Stimulated activated CD8-positive, alpha-beta memory T cell treated with anti-CD3 and anti-CD28 coated beads, Interleukin-7, amount 100 ng/mL, for 1 hour (primary cell): ENCODE data around the gene GPN2.

Experiments used
- DNase-seq, 2 donors: peaks; one replicate each; pipeline ENCODE4 v3.0.0-alpha.2; 2020; ENCODE audit warnings: low read depth in 2 of 2

GPN2 gene

DNA sequence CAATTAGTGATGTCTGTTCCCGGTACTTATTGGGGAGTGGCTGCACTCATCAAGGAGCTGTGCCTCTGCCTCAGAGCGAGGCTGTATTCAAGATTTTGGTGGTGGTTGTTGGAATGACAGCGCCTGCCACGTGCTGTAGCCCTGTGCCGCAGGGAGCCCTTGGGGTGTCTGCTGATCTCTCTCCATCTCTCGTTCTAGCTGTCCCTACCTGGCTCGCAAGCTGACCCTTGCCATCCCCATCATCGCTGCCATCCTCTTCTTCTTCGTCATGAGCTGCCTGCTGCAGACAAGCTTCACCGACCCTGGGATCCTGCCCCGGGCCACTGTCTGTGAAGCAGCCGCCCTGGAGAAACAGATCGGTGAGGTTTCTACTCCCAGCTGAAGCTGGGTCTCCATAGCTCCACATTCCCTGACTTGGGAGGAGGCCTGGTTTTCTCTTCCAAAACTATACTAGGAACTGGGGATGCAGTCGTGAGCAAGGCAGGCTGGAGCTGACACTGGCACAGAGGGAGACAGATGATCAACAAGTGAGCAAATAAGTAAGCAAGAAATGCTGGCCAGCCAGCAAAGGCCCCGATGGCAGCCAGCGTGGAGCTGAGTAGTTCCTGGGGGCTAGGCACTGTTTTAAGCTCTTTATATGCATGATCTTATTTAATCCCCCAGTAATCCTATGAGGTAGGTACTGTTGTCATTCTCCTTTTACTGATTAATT is 57.7 kb downstream of the GPN2 start:
- no peak for DNase-seq

DNA sequence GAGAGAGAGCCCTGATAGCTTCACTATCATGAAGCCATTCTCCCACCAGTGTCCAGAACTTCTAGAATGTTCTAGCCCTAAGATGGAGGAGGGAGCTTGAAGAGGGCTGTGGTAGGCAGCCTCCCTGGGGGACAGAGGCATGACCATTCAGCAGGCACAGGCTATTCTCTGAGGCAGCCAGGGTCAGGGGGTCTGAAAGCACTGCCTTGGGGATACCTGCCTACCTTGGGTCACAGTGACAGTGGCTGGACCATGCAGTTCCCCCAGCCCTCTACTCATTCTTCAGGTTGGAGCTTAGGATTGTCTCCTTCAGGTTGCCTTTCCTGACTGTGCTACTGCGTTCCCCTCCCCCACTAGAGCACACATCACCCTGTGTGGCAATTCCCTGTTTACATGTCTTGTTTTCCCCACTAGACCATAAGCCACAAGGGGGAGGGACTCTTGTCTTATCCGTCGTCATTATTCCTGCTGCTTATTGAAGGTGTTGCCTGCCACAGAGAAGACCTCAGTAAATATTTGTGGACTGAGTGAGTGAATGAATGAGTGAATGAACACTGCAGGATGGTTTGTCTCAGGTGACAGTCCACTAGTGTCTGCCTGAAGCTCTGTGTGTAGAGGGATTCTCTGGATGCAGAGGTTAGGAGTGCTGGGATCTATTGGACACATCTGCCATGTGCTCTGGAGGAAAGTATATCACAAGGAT is 58.4 kb downstream of the GPN2 start:
- no peak for DNase-seq

DNA sequence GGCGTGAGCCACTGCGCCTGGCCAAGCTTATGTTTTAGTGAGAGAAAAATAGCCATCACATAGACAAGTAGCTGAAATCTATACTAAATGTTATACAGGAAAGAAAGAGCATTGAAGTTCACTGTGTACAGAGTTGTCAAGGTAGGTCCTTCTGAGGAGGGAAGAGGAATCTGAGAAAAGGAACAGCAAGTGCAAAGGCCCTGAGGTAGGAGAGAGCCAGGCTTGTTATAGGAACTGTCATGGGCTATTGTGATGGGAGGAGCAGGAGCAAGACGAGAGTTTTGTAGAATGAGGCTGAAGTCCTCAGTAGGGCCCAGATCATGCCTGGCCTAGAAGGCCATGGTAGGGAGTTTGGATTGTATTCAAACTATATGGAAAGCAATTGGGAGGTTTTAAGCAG is 59.0 kb downstream of the GPN2 start:
- no peak for DNase-seq

DNA sequence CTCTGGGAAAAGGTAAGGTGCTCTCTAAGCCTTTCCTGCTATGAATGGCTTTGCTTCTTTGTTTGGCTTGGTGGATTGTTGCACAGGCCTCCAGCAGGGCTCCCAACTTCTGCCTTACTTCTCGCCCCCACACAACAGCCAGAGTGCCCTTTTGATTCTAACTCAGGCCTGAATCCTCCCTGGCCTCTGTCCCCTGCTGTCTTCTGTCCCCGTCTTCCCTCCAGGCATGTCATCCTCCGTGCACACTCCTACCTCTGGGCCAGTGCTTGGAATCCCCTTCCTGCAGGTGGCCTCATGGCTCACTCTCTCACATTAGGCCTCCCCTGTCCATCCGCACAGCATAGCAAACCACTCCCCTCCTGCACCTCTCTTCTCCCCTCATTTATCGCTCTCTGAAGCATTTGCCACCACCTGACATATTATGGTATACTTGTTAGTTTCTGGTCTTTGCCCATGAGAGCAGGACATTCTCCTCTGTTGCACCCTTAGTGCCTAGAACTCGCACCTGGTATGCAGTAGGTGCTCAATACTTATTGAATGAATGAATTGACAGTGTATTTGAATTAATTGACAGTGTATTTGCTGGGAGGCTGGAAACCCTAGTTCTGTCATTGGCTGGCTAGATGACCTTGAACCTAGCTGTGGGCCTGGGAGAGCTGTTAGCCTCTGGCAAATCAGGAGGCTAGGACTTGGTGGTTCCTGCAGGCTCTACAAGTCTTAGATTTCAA is 60.7 kb downstream of the GPN2 start:
- no peak for DNase-seq

DNA sequence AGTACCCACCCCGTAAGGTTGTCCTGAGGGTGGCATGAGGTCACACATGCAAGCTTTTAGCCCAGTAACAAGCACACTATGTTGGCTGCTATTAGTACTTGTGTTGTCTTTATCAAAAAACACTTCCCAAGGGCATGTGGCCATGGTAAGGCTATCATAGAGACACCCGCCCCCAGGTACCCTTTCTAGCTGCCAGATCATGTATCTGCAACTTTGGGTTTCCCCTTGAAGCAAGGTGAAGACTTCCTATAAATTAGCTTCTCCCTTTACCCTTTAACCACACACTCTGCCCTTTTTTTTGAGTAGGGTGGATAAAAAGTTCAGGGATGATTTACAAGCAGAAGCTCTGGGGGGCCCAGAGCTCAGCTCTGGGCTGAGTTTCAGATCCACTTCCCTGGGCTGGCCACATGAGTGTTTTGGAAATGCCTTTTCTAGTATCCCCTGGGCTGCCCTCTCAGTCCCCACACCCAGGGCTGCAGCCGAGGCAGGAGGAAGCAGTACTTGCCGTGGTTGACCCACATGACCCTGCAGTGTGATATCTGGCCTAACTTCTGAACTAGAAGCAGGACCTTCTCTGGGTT is 61.6 kb downstream of the GPN2 start:
- DNase-seq = no peak

DNA sequence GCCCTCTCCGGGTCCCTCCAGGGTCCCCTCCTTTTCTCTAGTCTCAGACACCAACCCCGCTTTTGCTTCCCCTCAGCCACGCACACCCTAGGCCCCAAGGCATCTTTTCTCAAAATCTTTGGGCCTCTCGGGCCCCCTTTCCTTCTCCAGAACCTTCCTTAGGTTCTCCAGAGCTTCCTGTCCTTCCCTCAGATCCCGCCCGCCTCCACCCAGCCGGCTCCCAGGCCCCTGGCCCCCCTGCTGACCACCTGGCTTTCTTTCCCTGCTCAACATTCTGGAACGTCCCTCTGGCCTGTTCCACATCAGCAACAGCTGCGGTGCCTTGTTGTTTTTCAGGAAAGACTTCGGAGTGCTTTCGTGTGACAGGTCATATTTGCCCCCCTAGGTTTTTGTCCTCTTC is 62.4 kb downstream of the GPN2 start:
- no peak for DNase-seq

DNA sequence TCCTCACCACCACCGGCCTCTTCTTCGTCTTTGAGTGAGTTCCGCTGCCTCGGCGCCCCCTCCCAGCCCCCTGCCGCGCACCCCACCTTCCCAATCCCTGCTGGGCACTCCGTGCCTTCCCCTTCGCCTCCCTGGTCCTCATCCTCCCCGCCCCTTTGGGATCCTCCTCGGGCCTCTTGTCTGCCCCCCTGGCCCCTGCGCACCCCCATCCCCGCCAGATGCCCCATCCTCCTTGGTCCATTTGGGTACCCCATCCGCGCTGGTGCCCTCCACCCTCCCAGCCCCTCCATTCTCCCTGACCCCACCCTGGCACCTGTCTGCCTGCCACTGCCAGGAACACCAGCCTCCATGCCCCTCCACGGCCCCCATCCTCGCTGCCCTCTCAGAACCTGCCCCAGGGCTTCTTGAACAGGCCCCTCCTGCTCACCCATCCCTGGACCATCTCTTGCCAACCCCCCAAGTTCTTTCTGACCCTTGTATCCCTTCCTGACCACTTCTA is 62.9 kb downstream of the GPN2 start:
- DNase-seq = no peak

DNA sequence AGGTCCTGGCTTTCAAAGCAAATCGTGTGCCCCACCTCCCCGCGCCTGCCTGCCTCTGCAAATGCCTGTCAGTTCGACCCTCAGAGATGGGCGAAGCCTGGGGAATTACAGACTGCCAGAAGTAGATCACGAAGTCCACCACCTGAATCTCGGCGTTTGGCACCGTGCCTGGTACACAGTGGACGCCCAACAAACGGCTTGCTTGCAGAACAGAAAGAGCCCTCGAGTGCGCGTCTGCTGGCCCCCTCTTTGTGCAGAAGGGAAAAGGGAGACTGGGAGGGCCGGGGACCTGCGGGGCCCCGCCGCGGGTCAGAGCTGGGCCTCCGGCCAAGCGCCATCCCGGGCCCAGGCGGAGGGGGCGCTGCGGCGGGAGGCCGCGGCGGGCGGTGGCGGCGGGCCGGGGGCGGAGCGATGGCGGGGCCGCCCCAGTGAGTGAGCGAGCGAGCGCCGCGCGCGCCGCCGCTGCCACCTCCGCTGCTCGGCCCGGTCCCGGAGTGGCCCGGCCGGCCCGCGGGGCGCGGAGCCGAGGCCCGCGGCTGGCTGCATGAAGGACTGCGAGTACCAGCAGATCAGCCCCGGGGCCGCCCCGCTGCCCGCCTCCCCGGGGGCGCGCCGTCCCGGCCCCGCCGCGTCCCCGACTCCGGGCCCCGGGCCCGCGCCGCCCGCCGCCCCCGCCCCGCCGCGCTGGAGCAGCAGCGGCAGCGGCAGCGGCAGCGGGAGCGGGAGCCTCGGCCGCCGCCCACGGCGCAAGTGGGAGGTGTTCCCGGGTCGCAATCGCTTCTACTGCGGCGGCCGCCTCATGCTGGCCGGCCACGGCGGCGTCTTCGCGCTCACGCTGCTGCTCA is 63.6 kb downstream of the GPN2 start, which contains the start of gene ZDHHC18:
ZDHHC18 (plus strand) TSS at position 428 of the 845 bp plus-strand sequence; CDS start at position 545, 117 bp downstream.
- DNase-seq = peak; percentile 41 to 55
